CD4-positive, CD25-positive, alpha-beta regulatory T cell (primary cell): ENCODE data around the gene RNF157. TPM values are rescaled to one million over a fixed set of nuclear protein-coding genes. Genes with fewer than 3 reads are reported as not detected.

ENCODE experiments used
- ATAC-seq, 2 donors: fragments of 150-1000 bp; cut with Tn5 transposase; one replicate each; pipeline ENCODE4 v1.10.0; 2021; ENCODE audit warnings: low read depth in 2 of 2, moderate number of reproducible peaks in 2 of 2, moderate library complexity in 1 of 2
- DNase-seq, 3 donors: peaks; one replicate each; pipeline versions ENCODE4 v3.0.0 to v3.0.0-alpha.2; 2012 to 2022; ENCODE audit warnings: mixed read lengths in 1 of 3
- H3K27ac ChIP-seq: one replicate; pipeline ENCODE4 v1.7.0; 2013; ENCODE audit warnings: mild to moderate bottlenecking, low read length; ENCODE audit not compliant: insufficient read depth, poor library complexity, severe bottlenecking
- H3K27me3 ChIP-seq: one replicate; pipeline ENCODE4 v1.7.0; 2013; ENCODE audit warnings: low read length; ENCODE audit not compliant: control insufficient read depth, insufficient read depth
- H3K36me3 ChIP-seq: one replicate; pipeline ENCODE4 v1.7.0; 2013; ENCODE audit warnings: mild to moderate bottlenecking, low read length, moderate library complexity; ENCODE audit not compliant: control insufficient read depth, insufficient read depth
- H3K4me1 ChIP-seq: 2 replicates; pipeline ENCODE4 v1.7.0; 2013; ENCODE audit warnings: mild to moderate bottlenecking, low read length; ENCODE audit not compliant: insufficient read depth, control insufficient read depth, poor library complexity, severe bottlenecking
- H3K4me3 ChIP-seq: one replicate; pipeline ENCODE4 v1.7.0; 2013; ENCODE audit warnings: low read depth, mild to moderate bottlenecking, low read length, moderate library complexity
- H3K9me3 ChIP-seq, 2 experiments: 1 replicate in 1 of 2; 2 replicates in 1 of 2; pipeline ENCODE4 v1.7.0; 2013; ENCODE audit warnings: low read length in 2 of 2, mild to moderate bottlenecking in 1 of 2, moderate library complexity in 1 of 2; ENCODE audit not compliant: control insufficient read depth in 2 of 2
- H3K27ac Mint-ChIP-seq, 3 donors: one replicate each; pipeline ENCODE4 v1.8.0; 2020 to 2022; ENCODE audit warnings: mild to moderate bottlenecking in 3 of 3, mixed read lengths in 3 of 3, moderate library complexity in 2 of 3
- H3K27me3 Mint-ChIP-seq: one replicate; pipeline ENCODE4 v1.8.0; 2022; ENCODE audit warnings: mild to moderate bottlenecking, mixed read lengths
- H3K36me3 Mint-ChIP-seq: one replicate; pipeline ENCODE4 v1.8.0; 2020; ENCODE audit warnings: mixed read lengths
- H3K4me1 Mint-ChIP-seq, 4 donors: one replicate each; pipeline ENCODE4 v1.8.0; 2020 to 2022; ENCODE audit warnings: mixed read lengths in 4 of 4, mild to moderate bottlenecking in 1 of 4
- H3K4me3 Mint-ChIP-seq, 4 donors: one replicate each; pipeline ENCODE4 v1.8.0; 2020 to 2022; ENCODE audit warnings: mild to moderate bottlenecking in 4 of 4, mixed read lengths in 4 of 4, moderate library complexity in 3 of 4
- H3K9me3 Mint-ChIP-seq, 7 donors: one replicate each; pipeline ENCODE4 v1.8.0; 2020 to 2022; ENCODE audit warnings: mixed read lengths in 7 of 7, mild to moderate bottlenecking in 3 of 7, moderate library complexity in 2 of 7
- polyA plus RNA-seq, 4 donors: library from polyadenylated mRNA; unstranded; fragments of 300-500 nt; fragmentation: Illumina TruSeq; gene quantifications; one replicate each; pipeline ENCODE4 v1.2.3, GENCODE V29; 2021
- total RNA-seq: library from RNA; stranded (reverse); gene quantifications from one replicate; pipeline ENCODE4 v1.2.3, GENCODE V29; 2022

The RNF157 gene
- total and polyA plus RNA-seq, 5 donors from 2014 or later = 3.3 to 17.7 (median 5.1) TPM

- H3K4me1 ChIP-seq = peaks cover 9% of the 10 kb centered on the region
- no peaks in the 10 kb centered on the region for H3K9me3 ChIP-seq
- H3K27ac ChIP-seq = no peak overlapping the region
- peaks cover 4% of the 10 kb centered on the region for H3K27me3 Mint-ChIP-seq
- no peak for ATAC-seq
- H3K4me1 Mint-ChIP-seq = peaks cover 0 to 24% (median 8%) of the 10 kb centered on the region in 4 donors
- H3K36me3 ChIP-seq = no peaks in the 10 kb centered on the region
- H3K4me3 ChIP-seq = no peak overlapping the region
- no peaks in the 10 kb centered on the region for H3K27me3 ChIP-seq
- no peak for DNase-seq
- peak overlapping the region; percentile 56 to 83 (median 74) for H3K27ac Mint-ChIP-seq
- H3K36me3 Mint-ChIP-seq = no peaks in the 10 kb centered on the region
- H3K9me3 Mint-ChIP-seq = no peaks in the 10 kb centered on the region
- H3K4me3 Mint-ChIP-seq = peak overlapping the region in 3 of 4 donors; percentile 29 to 73 (median 56)
Measured at GRCh38 chr17:76123191-76123499, 117.1 kb downstream of the RNF157 start.

GRCh38 chr17:76122431-76123190 lies 117.7 kb downstream of the RNF157 start:
- Histone ChIP-seq H3K9me3 (no peaks in the 10 kb centered on the region), H3K36me3 (no peaks in the 10 kb centered on the region), H3K4me3 (no peak overlapping the region), H3K27ac (no peak overlapping the region), H3K27me3 (no peaks in the 10 kb centered on the region), H3K4me1 (peaks cover 9% of the 10 kb centered on the region)
- Mint-ChIP-seq H3K4me3 (peak overlapping the region in 3 of 4 donors; percentile 29 to 76 (median 58)), H3K9me3 (no peaks in the 10 kb centered on the region), H3K36me3 (no peaks in the 10 kb centered on the region), H3K27me3 (peaks cover 4% of the 10 kb centered on the region), H3K27ac (peak overlapping the region in 2 of 3 donors; percentile 74 to 83), H3K4me1 (peaks cover 0 to 24% (median 8%) of the 10 kb centered on the region in 4 donors)
- ATAC-seq = no peak
- DNase-seq = no peak

GRCh38 chr17:76121932-76122430 lies 118.3 kb downstream of the RNF157 start:
- DNase-seq = no peak
- H3K27me3 ChIP-seq = no peaks in the 10 kb centered on the region
- H3K4me1 ChIP-seq = peaks cover 9% of the 10 kb centered on the region
- no peak for ATAC-seq
- no peaks in the 10 kb centered on the region for H3K9me3 ChIP-seq
- Mint-ChIP-seq H3K9me3 (no peaks in the 10 kb centered on the region), H3K27ac (peak overlapping the region in 1 of 3 donors; percentile 79), H3K36me3 (no peaks in the 10 kb centered on the region), H3K27me3 (peaks cover 4% of the 10 kb centered on the region), H3K4me1 (peaks cover 0 to 21% (median 6%) of the 10 kb centered on the region in 4 donors), H3K4me3 (peak overlapping the region in 3 of 4 donors; percentile 26 to 76 (median 58))
- no peaks in the 10 kb centered on the region for H3K36me3 ChIP-seq
- no peak overlapping the region for H3K4me3 ChIP-seq
- H3K27ac ChIP-seq = no peak overlapping the region

- Mint-ChIP-seq H3K9me3 (no peaks in the 10 kb centered on the region), H3K4me3 (no peak overlapping the region), H3K27me3 (no peaks in the 10 kb centered on the region), H3K27ac (no peak overlapping the region), H3K4me1 (peaks cover 0 to 15% (median 2%) of the 10 kb centered on the region in 4 donors), H3K36me3 (no peaks in the 10 kb centered on the region)
- no peak for DNase-seq
- Histone ChIP-seq H3K27ac (no peak overlapping the region), H3K9me3 (no peaks in the 10 kb centered on the region), H3K4me1 (peaks cover 9% of the 10 kb centered on the region), H3K27me3 (no peaks in the 10 kb centered on the region), H3K4me3 (no peak overlapping the region), H3K36me3 (no peaks in the 10 kb centered on the region)
- no peak for ATAC-seq
Measured at GRCh38 chr17:76120658-76121008, 119.7 kb downstream of the RNF157 start.

GRCh38 chr17:76119409-76120371 lies 120.6 kb downstream of the RNF157 start:
- H3K36me3 ChIP-seq = no peaks in the 10 kb centered on the region
- H3K9me3 ChIP-seq = no peaks in the 10 kb centered on the region
- ATAC-seq = no peak
- DNase-seq = no peak
- no peak overlapping the region for H3K27ac ChIP-seq
- Mint-ChIP-seq H3K36me3 (no peaks in the 10 kb centered on the region), H3K4me1 (peaks cover 0 to 15% (median 2%) of the 10 kb centered on the region in 4 donors), H3K4me3 (no peak overlapping the region), H3K27ac (no peak overlapping the region), H3K27me3 (no peaks in the 10 kb centered on the region), H3K9me3 (no peaks in the 10 kb centered on the region)
- no peak overlapping the region for H3K4me3 ChIP-seq
- H3K27me3 ChIP-seq = no peaks in the 10 kb centered on the region
- H3K4me1 ChIP-seq = peaks cover 9% of the 10 kb centered on the region

- Histone ChIP-seq H3K36me3 (no peaks in the 10 kb centered on the region), H3K9me3 (no peaks in the 10 kb centered on the region), H3K27ac (no peak overlapping the region), H3K4me3 (no peak overlapping the region), H3K27me3 (no peaks in the 10 kb centered on the region), H3K4me1 (no peaks in the 10 kb centered on the region)
- H3K4me3 Mint-ChIP-seq = no peak overlapping the region
- DNase-seq (no peak), ATAC-seq (no peak)
- H3K4me1 Mint-ChIP-seq = no peaks in the 10 kb centered on the region
- peaks cover 0 to 1% (median 0%) of the 10 kb centered on the region in 7 donors for H3K9me3 Mint-ChIP-seq
- H3K27me3 Mint-ChIP-seq = peaks cover 5% of the 10 kb centered on the region
- peaks cover 4% of the 10 kb centered on the region for H3K36me3 Mint-ChIP-seq
- H3K27ac Mint-ChIP-seq = no peak overlapping the region
Measured at GRCh38 chr17:76115138-76115754, 125.0 kb downstream of the RNF157 start.

GRCh38 chr17:76111956-76112355 lies 128.3 kb downstream of the RNF157 start:
- Histone ChIP-seq H3K9me3 (no peaks in the 10 kb centered on the region), H3K27me3 (no peaks in the 10 kb centered on the region), H3K4me3 (no peak overlapping the region), H3K4me1 (no peaks in the 10 kb centered on the region), H3K36me3 (no peaks in the 10 kb centered on the region), H3K27ac (no peak overlapping the region)
- Mint-ChIP-seq H3K4me1 (no peaks in the 10 kb centered on the region), H3K27ac (no peak overlapping the region), H3K4me3 (no peak overlapping the region), H3K36me3 (peaks cover 4% of the 10 kb centered on the region), H3K27me3 (peaks cover 5% of the 10 kb centered on the region), H3K9me3 (peaks cover 0 to 1% (median 0%) of the 10 kb centered on the region in 7 donors)
- ATAC-seq (no peak), DNase-seq (no peak)
